SK-N-MC (cell line): Measurements from ENCODE around the gene RCBTB2.

Experiments used
- EZH2 ChIP-seq: fragments of 200-600 bp; sonication (generic); IDR thresholded peaks from one replicate; pipeline ENCODE4 v1.6.1; 2017; ENCODE audit warnings: antibody characterized with exemption
- POLR2AphosphoS5 ChIP-seq: IDR thresholded peaks from 2 replicates; pipeline ENCODE4 v1.6.1; 2012; ENCODE audit warnings: mild to moderate bottlenecking, low read depth, low read length, borderline replicate concordance

GRCh38 chr13:48476686-48477085, 56.2 kb downstream of the RCBTB2 start:
- TF ChIP-seq POLR2AphosphoS5, result no peak
- no peak for TF ChIP-seq EZH2
